HEK293 (cell line): Measurements from ENCODE around the gene GNG3.

Experiments
- CTCF ChIP-seq: fragments of 450-650 bp; formaldehyde crosslinking; IDR thresholded peaks from 2 replicates; pipeline ENCODE4 v1.5.1; 2016; ENCODE audit warnings: missing biosample characterization, missing genetic modification characterization
- SP2 ChIP-seq: fragments of 450-650 bp; formaldehyde crosslinking; IDR thresholded peaks from 2 replicates; pipeline ENCODE4 v1.5.1; 2016; ENCODE audit warnings: missing biosample characterization, missing genetic modification characterization
- ZBTB7A ChIP-seq: fragments of 450-650 bp; formaldehyde crosslinking; IDR thresholded peaks from 2 replicates; pipeline ENCODE4 v1.5.1; 2016; ENCODE audit warnings: low read depth, missing biosample characterization, missing genetic modification characterization
- ZNF10 ChIP-seq: fragments of 450-650 bp; formaldehyde crosslinking; IDR thresholded peaks from 2 replicates; pipeline ENCODE4 v1.5.1; 2017; ENCODE audit warnings: missing biosample characterization, missing genetic modification characterization
- TF ChIP-seq, protein P1 (sequence below): IDR thresholded peaks from 2 replicates; pipeline ENCODE4 v1.6.1; 2011; ENCODE audit warnings: mild to moderate bottlenecking, low read depth, low read length, borderline replicate concordance
- TF ChIP-seq, protein P2 (sequence below): fragments of 450-650 bp; formaldehyde crosslinking; IDR thresholded peaks from 2 replicates; pipeline ENCODE4 v1.5.1; 2017; ENCODE audit warnings: missing biosample characterization, missing genetic modification characterization

DNA sequence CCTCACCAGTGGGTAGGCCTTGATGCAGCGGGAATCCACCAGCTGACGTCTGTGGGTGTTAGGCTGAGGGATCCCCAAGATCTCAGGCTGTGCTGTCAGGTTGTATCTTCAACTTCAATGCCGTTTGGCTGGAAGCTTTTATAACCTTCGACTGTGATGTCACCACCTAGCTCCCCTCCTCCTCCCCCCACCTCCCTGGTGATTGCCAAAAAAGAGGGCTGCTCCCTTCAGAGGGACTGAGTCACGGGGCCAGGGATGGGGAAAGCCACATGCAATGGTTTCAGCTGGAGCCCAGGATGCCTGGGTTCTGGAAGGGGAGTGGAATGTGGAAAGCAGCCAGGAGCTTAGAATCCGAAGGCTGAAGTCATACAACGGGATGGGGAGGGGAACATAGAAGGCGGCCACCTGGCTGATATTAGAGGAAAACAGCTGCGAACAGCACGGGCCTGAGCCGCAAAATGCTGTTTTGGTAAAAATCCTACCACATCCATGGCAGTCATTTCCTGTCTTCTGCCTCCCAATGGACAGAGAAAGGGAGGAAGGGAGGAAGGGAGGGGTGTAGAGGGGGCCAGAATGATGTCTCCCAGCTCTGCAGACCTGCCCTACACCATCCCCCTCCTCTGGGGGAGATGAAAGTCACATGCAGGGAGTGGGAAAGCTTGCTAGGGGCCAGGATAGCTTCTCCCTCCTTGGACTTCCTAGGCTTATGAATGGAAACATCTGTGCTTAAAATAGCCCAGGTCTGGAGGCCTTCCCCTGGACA is 17.9 kb upstream of the GNG3 start, which contains the start of gene LRRN4CL:
- TF ChIP-seq CTCF (tag by site-specific recombination) (no peak), ZBTB7A (tag by site-specific recombination) (no peak), ZNF10 (tag by site-specific recombination) (no peak), SP2 (tag by site-specific recombination) (no peak)
- TF ChIP-seq, protein P1, sequence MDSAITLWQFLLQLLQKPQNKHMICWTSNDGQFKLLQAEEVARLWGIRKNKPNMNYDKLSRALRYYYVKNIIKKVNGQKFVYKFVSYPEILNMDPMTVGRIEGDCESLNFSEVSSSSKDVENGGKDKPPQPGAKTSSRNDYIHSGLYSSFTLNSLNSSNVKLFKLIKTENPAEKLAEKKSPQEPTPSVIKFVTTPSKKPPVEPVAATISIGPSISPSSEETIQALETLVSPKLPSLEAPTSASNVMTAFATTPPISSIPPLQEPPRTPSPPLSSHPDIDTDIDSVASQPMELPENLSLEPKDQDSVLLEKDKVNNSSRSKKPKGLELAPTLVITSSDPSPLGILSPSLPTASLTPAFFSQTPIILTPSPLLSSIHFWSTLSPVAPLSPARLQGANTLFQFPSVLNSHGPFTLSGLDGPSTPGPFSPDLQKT: no peak
- TF ChIP-seq, protein P2, sequence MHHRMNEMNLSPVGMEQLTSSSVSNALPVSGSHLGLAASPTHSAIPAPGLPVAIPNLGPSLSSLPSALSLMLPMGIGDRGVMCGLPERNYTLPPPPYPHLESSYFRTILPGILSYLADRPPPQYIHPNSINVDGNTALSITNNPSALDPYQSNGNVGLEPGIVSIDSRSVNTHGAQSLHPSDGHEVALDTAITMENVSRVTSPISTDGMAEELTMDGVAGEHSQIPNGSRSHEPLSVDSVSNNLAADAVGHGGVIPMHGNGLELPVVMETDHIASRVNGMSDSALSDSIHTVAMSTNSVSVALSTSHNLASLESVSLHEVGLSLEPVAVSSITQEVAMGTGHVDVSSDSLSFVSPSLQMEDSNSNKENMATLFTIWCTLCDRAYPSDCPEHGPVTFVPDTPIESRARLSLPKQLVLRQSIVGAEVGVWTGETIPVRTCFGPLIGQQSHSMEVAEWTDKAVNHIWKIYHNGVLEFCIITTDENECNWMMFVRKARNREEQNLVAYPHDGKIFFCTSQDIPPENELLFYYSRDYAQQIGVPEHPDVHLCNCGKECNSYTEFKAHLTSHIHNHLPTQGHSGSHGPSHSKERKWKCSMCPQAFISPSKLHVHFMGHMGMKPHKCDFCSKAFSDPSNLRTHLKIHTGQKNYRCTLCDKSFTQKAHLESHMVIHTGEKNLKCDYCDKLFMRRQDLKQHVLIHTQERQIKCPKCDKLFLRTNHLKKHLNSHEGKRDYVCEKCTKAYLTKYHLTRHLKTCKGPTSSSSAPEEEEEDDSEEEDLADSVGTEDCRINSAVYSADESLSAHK (tag by site-specific recombination): no peak
